Measurements from ENCODE around the gene NEUROD2.

The NEUROD2 gene

GRCh38 chr17:39562976-39563375 is 44.7 kb downstream of the NEUROD2 start:
- Mint-ChIP-seq H3K27ac (no peak overlapping the region), H3K4me3 (peak overlapping the region in 1 of 3 experiments; percentile 63), H3K4me1 (peaks cover 36% of the 10 kb centered on the region), H3K27me3 (ENCODE audit: low read depth) (no peaks in the 10 kb centered on the region), H3K9me3 (no peaks in the 10 kb centered on the region), H3K36me3 (ENCODE audit: low read depth) (peaks cover 37% of the 10 kb centered on the region)
- no peak for TF ChIP-seq CTCF (IDR thresholded peaks at IDR 0.05; ENCODE audit: unreplicated experiment in 3 of 3)

- H3K9me3 Mint-ChIP-seq = no peaks in the 10 kb centered on the region
- TF ChIP-seq CTCF (IDR thresholded peaks at IDR 0.05; ENCODE audit: unreplicated experiment in 3 of 3) = no peak
- H3K27me3 Mint-ChIP-seq (ENCODE audit: low read depth) = no peaks in the 10 kb centered on the region
- H3K36me3 Mint-ChIP-seq (ENCODE audit: low read depth) = peaks cover 42% of the 10 kb centered on the region
- H3K4me1 Mint-ChIP-seq = peaks cover 36% of the 10 kb centered on the region
- H3K4me3 Mint-ChIP-seq = no peak overlapping the region
- no peak overlapping the region for H3K27ac Mint-ChIP-seq
Observed at GRCh38 chr17:39562395-39562794, 45.3 kb downstream of the NEUROD2 start.

GRCh38 chr17:39556423-39556822 is 51.3 kb downstream of the NEUROD2 start:
- Mint-ChIP-seq H3K9me3 (no peaks in the 10 kb centered on the region), H3K36me3 (ENCODE audit: low read depth) (peaks cover 58% of the 10 kb centered on the region), H3K27ac (peak overlapping the region in 1 of 3 experiments; percentile 38), H3K4me3 (no peak overlapping the region), H3K4me1 (peaks cover 13% of the 10 kb centered on the region), H3K27me3 (ENCODE audit: low read depth) (no peaks in the 10 kb centered on the region)
- no peak for TF ChIP-seq CTCF (IDR thresholded peaks at IDR 0.05; ENCODE audit: unreplicated experiment in 3 of 3)

- no peak for TF ChIP-seq CTCF (IDR thresholded peaks at IDR 0.05; ENCODE audit: unreplicated experiment in 3 of 3)
- Mint-ChIP-seq H3K36me3 (ENCODE audit: low read depth) (peaks cover 63% of the 10 kb centered on the region), H3K27ac (no peak overlapping the region), H3K27me3 (ENCODE audit: low read depth) (no peaks in the 10 kb centered on the region), H3K4me3 (no peak overlapping the region), H3K9me3 (no peaks in the 10 kb centered on the region), H3K4me1 (peaks cover 13% of the 10 kb centered on the region)
Observed at GRCh38 chr17:39555368-39555767, 52.4 kb downstream of the NEUROD2 start.
